ENCODE results near the gene ABRAXAS1. TPM values are rescaled to one million over a fixed set of nuclear protein-coding genes. Genes with fewer than 3 reads are reported as not detected.

The ABRAXAS1 gene
- total RNA-seq, 4 donors from 2014 or later, result 3.1 to 9.0 (median 6.1) TPM

- DNase-seq, result no peak
- H3K4me3 ChIP-seq, result peak overlapping the region; percentile 76 to 89 (median 82)
- TF ChIP-seq, protein P1, sequence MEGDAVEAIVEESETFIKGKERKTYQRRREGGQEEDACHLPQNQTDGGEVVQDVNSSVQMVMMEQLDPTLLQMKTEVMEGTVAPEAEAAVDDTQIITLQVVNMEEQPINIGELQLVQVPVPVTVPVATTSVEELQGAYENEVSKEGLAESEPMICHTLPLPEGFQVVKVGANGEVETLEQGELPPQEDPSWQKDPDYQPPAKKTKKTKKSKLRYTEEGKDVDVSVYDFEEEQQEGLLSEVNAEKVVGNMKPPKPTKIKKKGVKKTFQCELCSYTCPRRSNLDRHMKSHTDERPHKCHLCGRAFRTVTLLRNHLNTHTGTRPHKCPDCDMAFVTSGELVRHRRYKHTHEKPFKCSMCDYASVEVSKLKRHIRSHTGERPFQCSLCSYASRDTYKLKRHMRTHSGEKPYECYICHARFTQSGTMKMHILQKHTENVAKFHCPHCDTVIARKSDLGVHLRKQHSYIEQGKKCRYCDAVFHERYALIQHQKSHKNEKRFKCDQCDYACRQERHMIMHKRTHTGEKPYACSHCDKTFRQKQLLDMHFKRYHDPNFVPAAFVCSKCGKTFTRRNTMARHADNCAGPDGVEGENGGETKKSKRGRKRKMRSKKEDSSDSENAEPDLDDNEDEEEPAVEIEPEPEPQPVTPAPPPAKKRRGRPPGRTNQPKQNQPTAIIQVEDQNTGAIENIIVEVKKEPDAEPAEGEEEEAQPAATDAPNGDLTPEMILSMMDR (IDR thresholded peaks at IDR 0.05), result no peak
- TF ChIP-seq POLR2A (IDR thresholded peaks at IDR 0.05), result no peak
- whole genome bisulfite sequencing, 2 donors, result 20 to 21% methylated on average over 6 of the region's 6 CpGs
- no peaks in the 10 kb centered on the region for H3K9me3 ChIP-seq
- peak overlapping the region; percentile 92 to 99 (median 98) for H3K27ac ChIP-seq
- no peaks in the 10 kb centered on the region for H3K27me3 ChIP-seq
- H3K36me3 ChIP-seq, result peaks cover 0 to 57% (median 0%) of the 10 kb centered on the region in 3 donors
- intact Hi-C loops (cut with DNase I), result no loop called here
- H3K4me1 ChIP-seq, result peaks cover 0 to 43% (median 23%) of the 10 kb centered on the region in 3 donors
These were observed 30.2 kb downstream of the ABRAXAS1 start for GRCh38 chr4:83454686-83455085.

DNA sequence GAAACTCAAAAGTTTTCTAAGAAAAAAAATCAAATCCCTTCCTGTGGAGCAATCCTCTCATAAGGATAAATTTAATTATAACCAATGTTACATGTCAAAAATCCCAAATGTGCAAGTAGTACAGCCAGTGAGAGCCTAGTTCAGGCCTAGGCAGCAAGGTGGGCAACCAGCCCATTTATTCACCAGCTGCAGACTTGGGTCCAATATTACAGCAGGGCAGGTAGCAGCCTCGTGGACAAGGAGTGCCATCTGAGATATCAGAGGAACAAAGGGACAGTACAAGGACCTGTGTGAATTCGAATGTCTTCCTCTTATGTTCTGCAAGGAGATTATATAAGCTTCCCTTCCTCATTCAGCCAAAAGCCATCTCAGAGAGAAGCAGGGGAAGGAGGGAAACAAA lies 35.9 kb downstream of the ABRAXAS1 start:
- Histone ChIP-seq H3K36me3 (peaks cover 0 to 70% (median 0%) of the 10 kb centered on the region in 3 donors), H3K4me3 (no peak overlapping the region), H3K27ac (no peak overlapping the region), H3K27me3 (no peaks in the 10 kb centered on the region), H3K9me3 (no peaks in the 10 kb centered on the region), H3K4me1 (peaks cover 0 to 11% (median under 1%) of the 10 kb centered on the region in 3 donors)
- intact Hi-C loops (cut with DNase I), result no loop called here
- no peak for TF ChIP-seq POLR2A (IDR thresholded peaks at IDR 0.05)
- TF ChIP-seq, protein P1 (IDR thresholded peaks at IDR 0.05), result no peak
- no peak for DNase-seq
- WGBS, 2 donors, result 60 to 72% methylated on average over 2 of the region's 2 CpGs

- H3K4me1 ChIP-seq, result no peaks in the 10 kb centered on the region
- 76 to 80% methylated on average over 3 of the region's 3 CpGs for WGBS, 2 donors
- DNase-seq, result no peak
- no peak overlapping the region for H3K4me3 ChIP-seq
- no peak overlapping the region for H3K27ac ChIP-seq
- H3K36me3 ChIP-seq, result peaks cover 0 to 89% (median 13%) of the 10 kb centered on the region in 3 donors
- no peaks in the 10 kb centered on the region for H3K9me3 ChIP-seq
- no peak for TF ChIP-seq POLR2A (IDR thresholded peaks at IDR 0.05)
- TF ChIP-seq, protein P1 (IDR thresholded peaks at IDR 0.05), result no peak
- H3K27me3 ChIP-seq, result no peaks in the 10 kb centered on the region
- intact Hi-C loops (cut with DNase I), result no loop called here
These were observed 44.0 kb downstream of the ABRAXAS1 start for GRCh38 chr4:83440899-83441298.

DNA sequence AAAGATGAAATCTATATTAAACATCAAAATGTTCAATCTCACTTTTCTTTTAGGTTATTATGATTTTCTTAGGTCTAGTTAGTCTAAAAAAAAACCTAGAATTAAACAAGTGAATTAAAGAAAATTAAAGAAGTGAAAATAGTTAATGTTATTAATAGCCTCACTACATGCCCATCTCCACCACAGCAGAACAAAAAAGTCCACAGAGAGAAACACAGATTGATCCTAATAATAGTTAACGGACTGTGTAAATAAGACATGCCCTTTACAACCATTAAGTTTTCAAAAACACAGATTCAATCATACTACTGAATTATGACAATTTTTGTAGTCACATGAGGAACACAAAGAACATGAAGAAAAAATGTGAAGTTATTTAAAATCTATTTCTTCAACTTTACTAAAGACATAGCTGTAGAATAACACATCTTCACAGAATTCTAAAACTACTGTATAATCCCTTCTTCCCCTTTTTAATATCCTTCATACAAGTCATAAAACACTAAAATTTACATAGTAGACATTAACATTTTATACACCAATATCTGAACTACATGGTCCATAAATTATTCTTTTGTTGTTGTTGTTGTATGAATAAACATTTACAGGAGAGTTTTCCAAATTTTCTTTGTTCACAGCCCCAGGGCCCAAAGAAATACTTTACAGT lies 44.6 kb downstream of the ABRAXAS1 start:
- DNase-seq, result no peak
- Histone ChIP-seq H3K36me3 (peaks cover 0 to 84% (median 13%) of the 10 kb centered on the region in 3 donors), H3K27ac (no peak overlapping the region), H3K9me3 (no peaks in the 10 kb centered on the region), H3K4me1 (no peaks in the 10 kb centered on the region), H3K27me3 (no peaks in the 10 kb centered on the region), H3K4me3 (no peak overlapping the region)
- WGBS, 2 donors, result 82 to 92% methylated on average over 1 of the region's 1 CpG
- TF ChIP-seq POLR2A (IDR thresholded peaks at IDR 0.05), result no peak
- TF ChIP-seq, protein P1 (IDR thresholded peaks at IDR 0.05), result no peak
- intact Hi-C loops (cut with DNase I), result no loop called here

- Histone ChIP-seq H3K4me3 (no peak overlapping the region), H3K4me1 (no peaks in the 10 kb centered on the region), H3K9me3 (no peaks in the 10 kb centered on the region), H3K36me3 (peaks cover 0 to 84% (median 13%) of the 10 kb centered on the region in 3 donors), H3K27me3 (no peaks in the 10 kb centered on the region), H3K27ac (no peak overlapping the region)
- intact Hi-C loops (cut with DNase I), result no loop called here
- TF ChIP-seq POLR2A (IDR thresholded peaks at IDR 0.05), result no peak
- TF ChIP-seq, protein P1 (IDR thresholded peaks at IDR 0.05), result no peak
- DNase-seq, result no peak
These were observed 46.2 kb downstream of the ABRAXAS1 start for GRCh38 chr4:83438719-83439118.

All from esophagus squamous epithelium (tissue), 5 donors.